HUES64 (cell line): ENCODE measurements around the gene DCDC2C.
"Not testable (repeated sequence)": the region's sequence is repeated elsewhere in the genome, so short reads cannot be mapped to it uniquely, and the experiment has no call there.

Source experiments
- H3K27ac ChIP-seq: 2 replicates; pipeline ENCODE4 v1.7.0; 2013; ENCODE audit warnings: low read depth, low read length, inconsistent platforms
- H3K27me3 ChIP-seq: 2 replicates; pipeline ENCODE4 v1.6.1; 2013; ENCODE audit warnings: mild to moderate bottlenecking, low read length; ENCODE audit not compliant: insufficient read depth
- H3K36me3 ChIP-seq: 2 replicates; pipeline ENCODE4 v1.6.1; 2013; ENCODE audit warnings: mild to moderate bottlenecking, low read length; ENCODE audit not compliant: insufficient read depth
- H3K4me1 ChIP-seq: 2 replicates; pipeline ENCODE4 v1.6.1; 2013; ENCODE audit warnings: mild to moderate bottlenecking, low read length, moderate library complexity; ENCODE audit not compliant: insufficient read depth
- H3K4me3 ChIP-seq: 2 replicates; pipeline ENCODE4 v1.5.1; 2013; ENCODE audit warnings: mild to moderate bottlenecking, low read length, moderate library complexity
- H3K9ac ChIP-seq: 2 replicates; pipeline ENCODE4 v1.6.1; 2013; ENCODE audit warnings: mild to moderate bottlenecking, low read depth, low read length
- H3K9me3 ChIP-seq: 2 replicates; pipeline ENCODE4 v1.6.1; 2013; ENCODE audit warnings: low read depth, low read length; ENCODE audit not compliant: insufficient read depth
- WGBS: fragments of 150-250, 120-280 bp; methylation state at CpG from one replicate; pipeline ENCODE4 v1.1.7; 2013; ENCODE audit warnings: missing lambda C conversion rate; 5-methylcytosine and 5-hydroxymethylcytosine counted together

DCDC2C gene

DNA sequence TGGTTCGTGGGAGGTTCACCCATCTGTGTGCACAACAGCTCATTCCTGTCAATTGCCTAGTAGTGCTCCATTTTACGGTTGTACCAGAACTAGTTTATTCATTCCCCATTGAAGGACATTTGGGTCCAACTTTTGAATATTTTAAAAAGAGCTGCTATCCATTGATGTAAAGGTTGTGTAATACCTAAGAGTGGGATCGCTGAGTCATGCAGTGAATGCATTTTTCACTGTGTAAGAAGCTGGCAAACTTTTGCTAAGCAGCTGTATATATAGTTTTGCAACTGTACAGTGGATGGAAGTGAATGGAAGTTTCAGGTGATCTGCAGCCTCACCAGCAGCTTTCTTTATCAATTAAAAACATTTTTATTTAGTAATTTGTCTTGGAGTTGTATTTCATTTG lies 104.5 kb downstream of the DCDC2C start:
- Histone ChIP-seq H3K4me3 (no peak overlapping the region), H3K9me3 (no peaks in the 10 kb centered on the region), H3K27ac (no peak overlapping the region), H3K4me1 (no peaks in the 10 kb centered on the region), H3K36me3 (no peaks in the 10 kb centered on the region), H3K9ac (no peak overlapping the region), H3K27me3 (no peaks in the 10 kb centered on the region)
- 91% methylated on average over 3 of the region's 3 CpGs for WGBS

DNA sequence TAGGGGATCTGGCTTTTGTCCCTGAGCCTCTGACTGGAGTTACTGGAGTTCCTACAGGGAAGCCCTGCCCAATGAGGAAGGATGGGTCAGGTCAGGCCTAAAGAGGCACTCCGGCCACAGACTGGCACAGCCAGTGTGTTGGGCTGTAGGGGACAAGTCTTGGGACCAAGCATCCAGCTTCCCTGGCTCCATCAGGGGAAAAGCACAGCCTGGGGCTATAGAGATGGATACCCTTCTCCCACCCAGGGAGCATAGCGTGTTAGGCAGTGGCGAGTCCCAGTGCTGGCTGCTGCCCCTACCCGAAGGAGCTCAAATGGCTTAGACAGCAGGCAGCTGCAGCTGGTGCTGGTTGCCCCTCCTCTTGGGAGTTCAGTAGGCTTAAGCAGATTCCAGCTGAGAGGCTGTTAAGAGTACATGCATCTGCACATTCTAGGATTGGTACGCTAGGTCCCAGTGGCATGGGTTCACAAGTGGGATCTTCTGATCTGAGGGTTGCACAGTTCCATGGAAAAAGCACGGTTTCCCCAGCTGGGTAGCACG lies 111.4 kb downstream of the DCDC2C start:
- 86% methylated on average over 7 of the region's 7 CpGs for WGBS
- Histone ChIP-seq H3K4me3 (no peak overlapping the region), H3K36me3 (no peaks in the 10 kb centered on the region), H3K9me3 (0 out of 2 replicates have a peak, but pooled peaks cover 8% of the 10 kb centered on the region), H3K27me3 (no peaks in the 10 kb centered on the region), H3K4me1 (no peaks in the 10 kb centered on the region), H3K27ac (no peak overlapping the region), H3K9ac (no peak overlapping the region)

DNA sequence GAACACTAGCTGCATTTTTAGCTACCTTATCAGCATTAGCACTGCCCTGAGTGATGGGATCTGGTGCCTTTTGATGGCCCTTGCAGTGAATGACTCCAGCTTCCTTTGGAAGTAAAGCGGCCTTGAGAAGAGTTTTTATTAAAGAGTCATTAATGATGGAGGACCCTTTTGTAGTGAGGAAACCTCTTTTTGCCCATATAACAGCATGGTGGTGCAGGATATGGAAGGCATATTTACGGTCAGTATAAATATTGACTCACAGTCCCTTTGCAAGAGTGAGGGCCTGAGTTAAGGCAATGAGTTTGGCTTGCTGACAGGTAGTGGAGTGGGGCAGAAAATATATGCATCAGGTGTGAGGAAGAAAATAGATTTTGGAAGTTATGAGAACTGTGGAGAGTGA lies 113.8 kb downstream of the DCDC2C start:
- H3K9ac ChIP-seq, H3K36me3 ChIP-seq, H3K27me3 ChIP-seq, H3K27ac ChIP-seq, H3K9me3 ChIP-seq, H3K4me1 ChIP-seq, H3K4me3 ChIP-seq: not testable (repeated sequence)
- WGBS: 94% methylated on average over 2 of the region's 2 CpGs

DNA sequence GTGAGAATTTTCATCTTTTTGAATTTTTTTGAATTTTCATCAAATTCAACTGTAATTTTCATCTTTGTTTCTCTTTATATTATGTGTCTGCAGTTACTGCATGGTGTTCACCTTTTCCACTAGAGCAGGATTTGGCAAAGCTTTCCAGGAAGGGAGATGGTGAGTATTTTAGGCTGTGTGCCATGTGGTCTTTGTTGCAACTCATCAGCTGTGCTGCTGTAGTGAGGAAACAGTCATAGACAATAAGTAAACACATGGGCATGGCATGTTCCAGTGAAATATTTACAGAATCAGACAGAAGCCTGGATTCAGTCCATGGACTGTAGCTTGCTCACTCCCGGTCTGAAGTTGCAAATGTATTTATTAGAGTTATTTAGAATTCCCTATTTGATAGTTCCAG lies 120.4 kb downstream of the DCDC2C start:
- H3K4me3 ChIP-seq: no peak overlapping the region
- H3K36me3 ChIP-seq: no peaks in the 10 kb centered on the region
- no peaks in the 10 kb centered on the region for H3K9me3 ChIP-seq
- no peaks in the 10 kb centered on the region for H3K4me1 ChIP-seq
- 96% methylated on average over 1 of the region's 1 CpG for WGBS
- no peak overlapping the region for H3K9ac ChIP-seq
- no peaks in the 10 kb centered on the region for H3K27me3 ChIP-seq
- no peak overlapping the region for H3K27ac ChIP-seq

DNA sequence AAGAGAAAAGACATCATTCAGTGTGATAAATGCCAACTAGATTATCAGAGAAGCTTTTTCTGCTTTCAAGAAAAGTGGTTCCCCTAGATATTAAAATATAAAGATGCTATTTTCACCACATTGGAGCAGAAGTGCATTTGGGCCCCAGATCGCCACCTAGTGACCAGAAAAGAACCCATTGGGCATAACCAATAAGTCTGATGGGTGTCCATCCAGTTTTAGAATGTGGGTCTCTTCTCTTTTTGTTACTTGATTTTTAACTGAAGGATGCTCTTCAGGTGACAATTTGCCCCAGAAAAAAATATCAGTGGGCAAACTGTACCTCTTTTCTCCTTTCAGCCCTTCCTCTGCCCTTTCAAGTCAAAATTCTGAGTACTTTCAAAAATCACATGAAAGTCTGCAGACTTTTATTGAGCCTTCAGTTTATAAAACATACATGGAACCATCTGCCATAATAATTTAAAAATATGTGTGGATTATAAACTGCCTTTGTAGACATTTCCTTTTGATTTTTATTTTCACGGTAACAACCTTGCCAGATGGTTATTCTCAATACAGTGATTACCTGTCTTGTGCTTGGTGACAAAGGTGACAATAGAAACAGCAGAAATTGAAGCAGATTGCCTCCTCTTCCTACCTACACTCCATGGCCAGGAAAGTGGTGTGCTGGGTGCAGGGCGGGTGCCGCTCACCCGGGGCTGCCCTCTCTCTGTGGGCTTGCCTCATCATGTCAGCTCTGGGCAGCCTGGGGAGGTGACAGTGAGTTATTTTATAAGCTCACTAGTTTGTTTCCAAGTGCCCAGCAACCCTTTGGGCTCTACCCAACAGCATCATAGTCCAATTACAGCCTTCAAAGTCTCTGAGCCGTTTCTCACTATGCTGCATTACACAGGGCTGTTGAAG lies 124.5 kb downstream of the DCDC2C start:
- Histone ChIP-seq H3K9ac (no peak overlapping the region), H3K27ac (no peak overlapping the region), H3K36me3 (no peaks in the 10 kb centered on the region), H3K4me3 (no peak overlapping the region), H3K4me1 (no peaks in the 10 kb centered on the region), H3K27me3 (no peaks in the 10 kb centered on the region), H3K9me3 (no peaks in the 10 kb centered on the region)
- WGBS: 72% methylated on average over 6 of the region's 6 CpGs

DNA sequence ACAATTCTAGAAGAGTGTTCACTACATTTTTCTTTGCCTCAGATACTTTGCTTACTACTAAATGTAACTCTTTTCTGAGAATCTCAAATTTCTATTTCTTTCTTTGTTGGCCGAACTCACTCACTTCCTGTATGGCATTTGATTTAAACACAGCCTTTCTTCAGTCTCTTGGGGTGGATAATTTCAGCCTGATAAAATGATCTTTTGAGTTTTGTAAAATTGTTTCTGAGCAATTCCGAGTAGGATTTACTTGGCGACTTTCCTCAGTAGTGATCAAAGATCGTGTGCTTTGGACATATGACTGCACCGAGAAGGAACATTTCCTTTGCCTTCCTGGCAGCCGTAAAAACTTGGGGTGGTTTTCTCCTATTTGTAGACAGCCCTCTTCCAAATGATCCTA lies 127.4 kb downstream of the DCDC2C start:
- 96% methylated on average over 6 of the region's 6 CpGs for WGBS

DNA sequence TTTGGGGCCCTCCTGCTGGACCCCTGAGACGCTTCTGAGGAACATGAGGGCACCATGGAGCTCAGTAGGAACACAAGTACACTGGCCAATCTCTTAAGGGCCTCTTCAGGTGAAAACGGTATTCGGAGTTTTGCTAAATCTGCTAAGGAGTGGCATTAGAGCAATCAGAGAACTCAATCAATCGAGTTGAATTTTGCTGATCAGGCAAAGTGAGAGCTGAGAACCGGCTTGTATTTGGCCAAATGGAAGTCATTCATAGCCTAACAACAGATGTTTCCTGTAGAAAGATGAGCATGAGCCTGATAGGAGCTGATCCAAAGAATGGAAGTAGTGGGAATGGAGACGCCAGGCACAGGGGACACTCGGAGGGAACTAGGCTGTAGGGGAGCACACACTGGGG lies 133.7 kb downstream of the DCDC2C start:
- Histone ChIP-seq H3K36me3 (no peaks in the 10 kb centered on the region), H3K4me1 (0 out of 2 replicates have a peak, but pooled peaks cover 5% of the 10 kb centered on the region), H3K9ac (no peak overlapping the region), H3K27me3 (no peaks in the 10 kb centered on the region), H3K4me3 (no peak overlapping the region), H3K27ac (no peak overlapping the region), H3K9me3 (no peaks in the 10 kb centered on the region)
- WGBS: 95% methylated on average over 7 of the region's 7 CpGs

More for the DNA sequence above, 127.4 kb downstream of the DCDC2C start:
- no peak overlapping the region for H3K27ac ChIP-seq
- H3K4me3 ChIP-seq: no peak overlapping the region
- no peaks in the 10 kb centered on the region for H3K9me3 ChIP-seq
- H3K9ac ChIP-seq: no peak overlapping the region
- no peaks in the 10 kb centered on the region for H3K4me1 ChIP-seq
- no peaks in the 10 kb centered on the region for H3K27me3 ChIP-seq
- H3K36me3 ChIP-seq: no peaks in the 10 kb centered on the region

DNA sequence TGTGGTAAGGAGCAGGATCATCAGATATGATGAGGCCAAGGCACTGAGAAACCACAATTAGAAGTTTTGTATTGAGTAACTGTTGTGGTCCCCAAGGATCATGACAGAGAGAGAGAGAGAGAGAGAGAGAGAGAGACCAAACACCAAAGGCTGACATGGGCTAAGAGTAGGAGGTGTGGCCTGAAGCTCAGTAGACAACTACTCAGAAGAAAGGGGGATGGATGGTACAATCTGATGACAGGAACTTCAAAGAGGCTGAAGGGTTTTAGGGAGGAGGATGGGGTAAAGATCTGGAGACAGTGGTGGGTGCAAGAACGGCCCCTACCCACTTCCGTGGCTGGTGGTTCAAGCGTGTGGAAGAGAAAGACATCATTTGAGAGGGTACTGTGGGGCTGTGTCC lies 135.0 kb downstream of the DCDC2C start:
- 93% methylated on average over 3 of the region's 3 CpGs for WGBS
- H3K36me3 ChIP-seq: no peaks in the 10 kb centered on the region
- H3K27me3 ChIP-seq: no peaks in the 10 kb centered on the region
- H3K9me3 ChIP-seq: no peaks in the 10 kb centered on the region
- H3K4me1 ChIP-seq: 0 out of 2 replicates have a peak, but pooled peaks cover 5% of the 10 kb centered on the region
- no peak overlapping the region for H3K4me3 ChIP-seq
- no peak overlapping the region for H3K9ac ChIP-seq
- H3K27ac ChIP-seq: no peak overlapping the region

DNA sequence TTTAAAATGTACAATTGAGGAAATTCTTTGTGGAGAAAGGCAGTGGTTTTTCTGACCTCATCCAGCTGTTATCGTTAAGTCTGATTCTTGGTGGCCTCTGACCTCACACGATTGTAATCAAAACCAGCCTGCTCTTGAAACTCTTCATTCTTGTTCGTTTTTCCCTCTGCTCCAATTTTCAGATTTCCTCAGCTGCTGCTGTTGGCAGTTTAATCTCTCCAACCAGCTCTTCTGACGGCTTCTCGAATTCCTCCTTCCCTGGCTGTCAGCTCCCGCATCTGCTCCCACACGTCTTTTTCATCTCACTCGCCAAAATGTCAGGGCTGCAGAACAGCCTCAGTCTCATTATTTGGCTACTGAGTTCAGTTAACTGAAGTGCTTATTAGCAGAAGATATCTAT lies 136.1 kb downstream of the DCDC2C start:
- Histone ChIP-seq H3K36me3 (no peaks in the 10 kb centered on the region), H3K9me3 (no peaks in the 10 kb centered on the region), H3K27ac (no peak overlapping the region), H3K4me3 (no peak overlapping the region), H3K9ac (no peak overlapping the region), H3K4me1 (0 out of 2 replicates have a peak, but pooled peaks cover 5% of the 10 kb centered on the region), H3K27me3 (no peaks in the 10 kb centered on the region)
- WGBS: 86% methylated on average over 8 of the region's 8 CpGs

DNA sequence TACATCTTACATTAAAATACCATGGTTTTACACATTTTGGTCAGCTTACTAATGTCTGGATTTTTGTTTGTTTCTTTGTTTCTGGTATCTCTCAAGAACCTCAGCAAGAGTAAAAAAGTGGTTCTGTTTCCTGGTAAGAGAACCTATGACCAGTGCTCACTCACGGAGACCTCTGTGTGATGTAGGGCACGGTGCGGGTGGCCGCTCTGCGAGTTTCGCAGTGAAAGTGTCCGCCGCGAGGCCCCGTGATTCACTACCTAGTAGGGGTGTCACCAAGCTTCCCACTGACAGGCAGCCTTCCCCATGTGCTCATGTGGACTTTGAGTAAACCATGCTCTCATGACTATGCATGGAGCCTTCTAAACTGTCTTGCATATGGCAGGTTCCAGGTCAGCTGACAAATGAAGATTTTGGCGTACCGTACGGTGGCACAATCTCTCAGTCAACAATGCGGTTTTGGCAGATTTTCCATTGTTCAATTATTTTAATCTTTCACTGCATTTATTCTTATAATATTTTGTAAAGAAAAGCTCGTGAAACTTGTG lies 137.3 kb downstream of the DCDC2C start:
- WGBS: 96% methylated on average over 15 of the region's 15 CpGs
- Histone ChIP-seq H3K4me1 (0 out of 2 replicates have a peak, but pooled peaks cover 5% of the 10 kb centered on the region), H3K9me3 (no peaks in the 10 kb centered on the region), H3K9ac (no peak overlapping the region), H3K36me3 (no peaks in the 10 kb centered on the region), H3K27ac (no peak overlapping the region), H3K4me3 (no peak overlapping the region), H3K27me3 (no peaks in the 10 kb centered on the region)

DNA sequence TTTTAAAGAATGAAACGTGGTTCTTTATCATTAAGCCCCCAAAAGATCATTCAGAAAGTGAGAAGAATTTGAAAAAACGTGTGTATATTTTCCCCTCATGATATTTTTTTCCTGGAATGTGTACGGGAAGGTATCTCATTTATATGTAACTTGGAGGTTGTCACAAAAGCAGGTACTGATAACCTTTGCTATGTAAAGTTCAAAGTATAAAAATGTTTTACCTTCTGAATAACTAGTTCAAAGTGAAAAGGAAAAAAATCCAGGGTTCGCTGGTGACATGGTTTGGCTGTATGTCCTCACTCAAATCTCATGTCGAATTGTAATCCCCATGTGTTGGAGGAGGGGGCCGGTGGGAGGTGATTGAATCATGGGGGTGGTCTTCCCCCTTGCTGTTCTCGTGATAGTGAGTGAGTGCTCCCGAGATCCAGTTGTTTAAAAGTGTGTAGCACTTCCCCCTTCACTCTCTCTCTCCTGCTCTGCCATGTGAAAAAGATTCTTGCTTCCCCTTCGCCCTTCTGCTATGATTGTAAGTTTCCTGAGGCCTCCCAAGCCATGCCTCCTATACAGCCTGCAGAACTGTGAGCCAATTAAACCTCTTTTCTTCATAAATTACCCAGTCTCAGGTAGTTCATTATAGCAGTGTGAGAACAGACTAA lies 144.2 kb downstream of the DCDC2C start:
- H3K27ac ChIP-seq: no peak overlapping the region

More for the DNA sequence above, 144.2 kb downstream of the DCDC2C start:
- Histone ChIP-seq H3K9me3 (peaks cover 12% of the 10 kb centered on the region), H3K27me3 (no peaks in the 10 kb centered on the region), H3K4me3 (no peak overlapping the region), H3K9ac (no peak overlapping the region), H3K36me3 (no peaks in the 10 kb centered on the region), H3K4me1 (peaks cover 6% of the 10 kb centered on the region; the same call in 1 of the 2 replicates)
- 82% methylated on average over 4 of the region's 9 CpGs for WGBS
